Glutamatergic neuron (in vitro differentiated cells): ENCODE measurements around the gene KIAA0232. TPM values are rescaled to one million over a fixed set of nuclear protein-coding genes. Genes with fewer than 3 reads are reported as not detected.

Experiments used
- DNase-seq: peaks from one replicate; pipeline ENCODE4 v3.0.0; 2022
- H3K27ac Mint-ChIP-seq: one replicate; pipeline ENCODE4 v1.8.0; 2020; ENCODE audit warnings: mild to moderate bottlenecking, mixed read lengths, inconsistent platforms; ENCODE audit not compliant: unreplicated experiment
- H3K27me3 Mint-ChIP-seq: one replicate; pipeline ENCODE4 v1.8.0; 2020; ENCODE audit warnings: mild to moderate bottlenecking, moderate library complexity, mixed read lengths, inconsistent platforms; ENCODE audit not compliant: unreplicated experiment
- H3K36me3 Mint-ChIP-seq: one replicate; pipeline ENCODE4 v1.8.0; 2020; ENCODE audit warnings: mild to moderate bottlenecking, mixed read lengths, inconsistent platforms; ENCODE audit not compliant: unreplicated experiment
- H3K4me1 Mint-ChIP-seq: one replicate; pipeline ENCODE4 v1.8.0; 2020; ENCODE audit warnings: mild to moderate bottlenecking, low read depth, mixed read lengths, inconsistent platforms; ENCODE audit not compliant: unreplicated experiment
- H3K4me3 Mint-ChIP-seq: one replicate; pipeline ENCODE4 v1.8.0; 2020; ENCODE audit warnings: mild to moderate bottlenecking, mixed read lengths, inconsistent platforms; ENCODE audit not compliant: unreplicated experiment
- H3K9me3 Mint-ChIP-seq: one replicate; pipeline ENCODE4 v1.8.0; 2020; ENCODE audit warnings: mild to moderate bottlenecking, moderate library complexity, mixed read lengths, inconsistent platforms; ENCODE audit not compliant: unreplicated experiment
- total RNA-seq: library from RNA; stranded (reverse); fragmentation: NEBNext Ultra II Directional; extraction: Animal tissue kit (Norgen Biotek cat#: 25700); gene quantifications from one replicate; pipeline ENCODE4 v1.2.1, GENCODE V29; 2021; ENCODE audit not compliant: unreplicated experiment
- TF ChIP-seq, protein P1 (sequence below): fragments of 200-600 bp; sonication (generic); IDR thresholded peaks from one replicate; pipeline ENCODE4 v1.5.0; 2021; ENCODE audit not compliant: partially characterized antibody, unreplicated experiment

KIAA0232 gene
- total RNA-seq, 1 donor from 2014 or later: 64.4 TPM

DNA sequence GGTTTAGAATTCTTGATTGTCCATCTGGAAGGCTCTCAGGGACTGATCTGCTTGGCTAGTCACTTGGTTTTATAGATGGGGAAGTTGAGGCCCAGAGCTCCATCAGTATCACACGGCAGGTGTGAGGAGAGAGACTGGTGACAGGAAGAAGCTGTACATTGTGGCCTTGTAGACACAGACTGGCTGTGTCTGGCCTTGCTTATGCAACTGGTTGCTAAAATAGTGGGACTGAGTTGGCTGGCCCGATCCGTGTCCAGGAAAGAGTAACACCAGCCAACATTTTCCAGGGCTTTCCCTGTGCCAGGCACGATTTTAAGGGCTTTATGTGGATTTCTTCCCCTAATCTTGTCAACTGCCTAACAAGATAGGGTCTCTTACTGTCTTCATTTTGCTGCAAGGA is 129.9 kb downstream of the KIAA0232 start:
- TF ChIP-seq, protein P1, sequence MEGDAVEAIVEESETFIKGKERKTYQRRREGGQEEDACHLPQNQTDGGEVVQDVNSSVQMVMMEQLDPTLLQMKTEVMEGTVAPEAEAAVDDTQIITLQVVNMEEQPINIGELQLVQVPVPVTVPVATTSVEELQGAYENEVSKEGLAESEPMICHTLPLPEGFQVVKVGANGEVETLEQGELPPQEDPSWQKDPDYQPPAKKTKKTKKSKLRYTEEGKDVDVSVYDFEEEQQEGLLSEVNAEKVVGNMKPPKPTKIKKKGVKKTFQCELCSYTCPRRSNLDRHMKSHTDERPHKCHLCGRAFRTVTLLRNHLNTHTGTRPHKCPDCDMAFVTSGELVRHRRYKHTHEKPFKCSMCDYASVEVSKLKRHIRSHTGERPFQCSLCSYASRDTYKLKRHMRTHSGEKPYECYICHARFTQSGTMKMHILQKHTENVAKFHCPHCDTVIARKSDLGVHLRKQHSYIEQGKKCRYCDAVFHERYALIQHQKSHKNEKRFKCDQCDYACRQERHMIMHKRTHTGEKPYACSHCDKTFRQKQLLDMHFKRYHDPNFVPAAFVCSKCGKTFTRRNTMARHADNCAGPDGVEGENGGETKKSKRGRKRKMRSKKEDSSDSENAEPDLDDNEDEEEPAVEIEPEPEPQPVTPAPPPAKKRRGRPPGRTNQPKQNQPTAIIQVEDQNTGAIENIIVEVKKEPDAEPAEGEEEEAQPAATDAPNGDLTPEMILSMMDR: no peak
- Mint-ChIP-seq H3K9me3 (peaks cover 11% of the 10 kb centered on the region), H3K27ac (no peak overlapping the region), H3K36me3 (no peaks in the 10 kb centered on the region), H3K4me3 (no peak overlapping the region), H3K4me1 (peaks cover 29% of the 10 kb centered on the region), H3K27me3 (peaks cover 7% of the 10 kb centered on the region)
- no peak for DNase-seq

DNA sequence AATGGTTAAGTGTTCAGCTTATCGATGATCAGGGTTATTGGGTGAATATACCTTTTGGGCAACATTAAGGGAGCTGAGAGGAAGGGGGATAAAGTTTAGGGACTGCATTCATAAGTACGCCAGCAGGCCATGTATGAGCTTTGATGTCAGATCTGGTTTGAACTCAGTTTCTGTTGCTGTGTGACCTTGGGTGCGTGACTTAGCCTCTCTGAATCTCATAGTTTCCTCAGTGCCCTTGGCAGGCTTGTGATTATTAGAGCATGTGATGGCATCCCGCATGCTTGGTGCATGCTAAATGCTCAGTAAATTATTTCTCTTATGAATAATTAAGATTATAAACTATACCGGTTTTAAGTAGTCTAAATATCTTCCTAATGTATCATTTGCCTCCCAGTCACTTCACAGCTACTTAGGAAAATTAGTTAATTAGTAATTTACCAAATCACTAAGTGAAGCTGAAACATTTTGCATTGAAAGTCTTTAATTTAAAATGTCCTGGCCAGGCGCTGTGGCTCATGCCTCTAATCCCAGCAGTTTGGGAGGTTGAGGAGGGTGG is 130.9 kb downstream of the KIAA0232 start:
- H3K4me1 Mint-ChIP-seq: peaks cover 24% of the 10 kb centered on the region
- H3K27me3 Mint-ChIP-seq: peaks cover 4% of the 10 kb centered on the region
- H3K9me3 Mint-ChIP-seq: peaks cover 11% of the 10 kb centered on the region
- TF ChIP-seq, protein P1: no peak
- no peaks in the 10 kb centered on the region for H3K36me3 Mint-ChIP-seq
- H3K4me3 Mint-ChIP-seq: no peak overlapping the region
- no peak overlapping the region for H3K27ac Mint-ChIP-seq
- no peak for DNase-seq

DNA sequence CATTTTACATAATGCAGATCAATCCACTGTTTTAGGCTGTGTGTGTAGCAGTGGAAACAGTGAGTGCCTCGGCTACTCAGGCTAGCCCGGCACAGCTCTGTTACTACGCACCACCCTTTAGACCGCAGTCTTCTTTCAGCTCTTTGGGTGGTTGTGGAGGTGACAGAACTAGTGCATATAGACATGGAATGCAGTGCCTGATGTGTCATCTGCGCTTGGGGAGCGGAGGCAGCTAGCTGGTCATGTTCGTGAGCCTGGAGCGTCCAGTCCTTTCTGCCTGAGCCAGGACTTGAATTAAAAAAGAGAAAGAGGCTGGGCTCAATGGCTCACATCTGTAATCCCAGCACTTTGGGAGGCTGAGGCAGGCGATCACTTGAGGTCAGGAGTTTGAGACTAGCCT is 131.9 kb downstream of the KIAA0232 start:
- no peak overlapping the region for H3K27ac Mint-ChIP-seq

DNA sequence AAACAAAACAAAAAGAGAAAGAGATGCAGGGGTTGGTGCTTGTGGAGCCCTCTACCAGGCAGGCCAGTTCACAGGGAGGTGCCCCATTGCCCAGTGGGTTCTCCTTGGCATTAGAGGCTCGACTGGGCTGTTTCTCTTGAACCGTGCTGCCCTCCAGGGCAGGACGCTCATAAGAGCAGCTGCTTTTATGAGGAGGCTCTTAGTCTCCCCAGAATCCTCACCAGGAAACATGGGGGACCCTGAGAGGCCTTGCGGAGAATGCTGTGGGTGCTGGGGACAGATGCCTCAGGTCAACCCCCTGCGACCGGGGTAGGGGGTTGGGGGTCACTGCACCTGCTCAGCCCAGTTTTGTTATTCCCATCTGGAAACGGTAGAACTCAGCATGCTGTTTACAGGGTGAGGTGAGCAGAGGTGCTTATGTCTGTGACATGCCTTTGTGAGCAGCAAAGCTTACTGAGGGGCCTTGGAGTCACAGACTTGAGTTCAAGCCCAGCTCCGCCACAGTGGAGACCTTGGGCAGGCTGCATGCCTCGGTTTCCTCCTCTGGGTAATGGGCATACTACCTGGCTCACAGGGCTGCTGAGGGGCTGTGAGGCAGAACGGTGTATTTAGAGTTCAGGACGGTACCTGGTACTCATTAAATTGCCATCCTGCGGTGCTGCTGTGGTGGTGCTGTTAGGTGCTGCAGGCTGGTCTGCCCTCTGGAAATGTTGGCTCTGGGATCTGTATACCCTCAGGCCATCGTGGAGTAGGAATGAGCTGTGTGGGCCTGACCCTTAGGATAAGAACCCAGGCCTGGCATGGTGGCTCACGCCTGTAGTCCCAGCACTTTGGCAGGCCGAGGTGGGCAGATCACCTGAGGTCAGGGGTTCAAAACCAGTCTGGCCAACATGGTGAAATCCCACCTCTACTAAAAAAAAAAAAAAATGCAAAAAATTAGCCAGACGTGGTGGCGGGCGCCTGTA is 132.8 kb downstream of the KIAA0232 start:
- TF ChIP-seq, protein P1: no peak
- H3K27ac Mint-ChIP-seq: no peak overlapping the region
- H3K9me3 Mint-ChIP-seq: peaks cover 7% of the 10 kb centered on the region
- no peak overlapping the region for H3K4me3 Mint-ChIP-seq
- peaks cover 19% of the 10 kb centered on the region for H3K4me1 Mint-ChIP-seq
- no peaks in the 10 kb centered on the region for H3K27me3 Mint-ChIP-seq
- no peak for DNase-seq
- H3K36me3 Mint-ChIP-seq: no peaks in the 10 kb centered on the region

More for the DNA sequence above, 131.9 kb downstream of the KIAA0232 start:
- DNase-seq: no peak
- TF ChIP-seq, protein P1: no peak
- Mint-ChIP-seq H3K27me3 (no peaks in the 10 kb centered on the region), H3K4me3 (no peak overlapping the region), H3K36me3 (no peaks in the 10 kb centered on the region), H3K9me3 (peaks cover 8% of the 10 kb centered on the region), H3K4me1 (peaks cover 19% of the 10 kb centered on the region)

DNA sequence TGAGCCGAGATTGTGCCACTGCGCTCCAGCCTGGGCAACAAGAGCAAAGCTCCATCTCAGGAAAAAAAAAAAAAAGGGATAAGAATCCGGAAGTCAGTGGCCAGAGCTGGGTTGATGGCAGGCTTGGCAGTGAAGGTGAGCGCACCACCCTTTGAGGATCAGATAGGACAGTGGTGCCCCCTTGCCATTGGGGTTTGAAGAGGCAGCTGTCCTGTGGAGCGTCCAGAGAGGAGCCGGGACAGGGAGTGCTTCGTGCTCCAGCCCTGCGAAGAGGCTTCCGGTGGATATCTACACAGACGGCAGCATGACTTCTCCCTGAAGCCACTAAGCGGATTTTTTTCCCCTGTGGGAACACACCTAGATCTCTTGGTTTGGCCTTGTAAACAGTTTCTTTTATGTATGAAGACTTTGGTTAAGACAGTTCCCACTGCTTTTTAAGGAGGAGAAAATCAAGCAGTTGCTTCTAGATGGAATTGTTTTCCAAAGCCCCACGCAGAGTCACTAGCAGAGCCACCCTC is 133.6 kb downstream of the KIAA0232 start:
- Mint-ChIP-seq H3K27me3 (no peaks in the 10 kb centered on the region), H3K4me3 (no peak overlapping the region), H3K9me3 (no peaks in the 10 kb centered on the region), H3K4me1 (peaks cover 17% of the 10 kb centered on the region), H3K27ac (no peak overlapping the region), H3K36me3 (no peaks in the 10 kb centered on the region)
- TF ChIP-seq, protein P1: no peak
- DNase-seq: no peak
